NOMO-1 treated with DMSO at 0.1 percent for 48 hours (cell line): ENCODE data around the gene NKAIN4.
"Not testable (repeated sequence)": the region's sequence is repeated elsewhere in the genome, so short reads cannot be mapped to it uniquely, and the experiment has no call there.

Experiments used
- DNase-seq: peaks from one replicate; lab custom pipeline; 2025; ENCODE audit not compliant: unreplicated experiment; lab: John Stamatoyannopoulos, UW

NKAIN4 gene

GRCh38 chr20:63238514-63239125, 15.6 kb downstream of the NKAIN4 start:
- DNase-seq: no peak

DNA sequence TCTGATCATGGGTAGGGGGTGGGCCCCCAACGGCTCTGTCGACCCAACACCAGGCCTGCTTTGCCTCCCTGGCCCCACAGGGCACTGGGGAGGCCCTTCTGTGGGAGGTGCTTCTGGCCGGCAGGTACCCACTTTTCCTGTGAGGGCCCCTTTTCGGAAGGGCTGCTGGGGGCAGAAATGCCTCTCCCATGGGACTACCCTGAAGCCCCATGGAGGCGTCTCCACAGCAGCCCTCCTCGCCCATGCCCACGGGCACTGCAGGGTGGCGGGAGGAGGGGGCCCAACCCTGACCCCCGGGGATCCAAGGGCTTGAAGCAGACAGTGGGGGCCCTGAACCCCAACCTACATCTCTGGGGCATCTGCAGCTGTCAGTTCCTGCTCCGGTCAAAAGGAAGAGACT, 16.2 kb downstream of the NKAIN4 start:
- no peak for DNase-seq

DNA sequence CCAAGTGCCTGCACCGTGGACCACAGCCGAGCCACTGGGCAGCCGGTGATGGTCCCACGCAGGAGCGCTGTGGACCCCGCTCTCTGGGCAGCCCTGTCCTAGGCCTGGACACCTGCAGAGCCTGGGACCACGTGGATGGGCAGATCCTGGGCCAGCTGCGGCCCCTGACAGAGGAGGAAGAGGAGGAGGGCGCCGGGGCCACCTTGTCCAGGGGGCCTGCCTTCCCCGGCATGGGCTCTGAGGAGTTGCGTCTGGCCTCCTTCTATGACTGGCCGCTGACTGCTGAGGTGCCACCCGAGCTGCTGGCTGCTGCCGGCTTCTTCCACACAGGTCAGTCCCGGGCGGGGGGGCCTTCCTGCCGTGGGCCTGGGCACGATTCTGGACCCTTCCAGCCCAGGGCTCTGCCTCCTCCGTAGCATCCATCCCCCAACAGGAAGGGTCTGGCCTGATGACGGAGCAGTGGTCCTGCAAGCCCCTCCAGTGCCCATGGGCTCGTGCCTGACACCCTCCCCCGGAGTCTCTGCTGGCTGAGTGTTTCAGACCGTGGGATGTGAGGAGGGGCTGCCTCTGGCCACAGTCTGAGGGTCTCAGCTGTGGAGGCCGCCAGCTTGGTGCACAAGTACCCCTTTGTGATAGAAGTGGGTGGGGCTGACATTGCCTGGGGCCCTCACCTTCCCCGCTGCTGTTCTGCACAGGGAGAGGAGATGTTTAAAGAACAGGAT, 18.0 kb downstream of the NKAIN4 start:
- no peak for DNase-seq

DNA sequence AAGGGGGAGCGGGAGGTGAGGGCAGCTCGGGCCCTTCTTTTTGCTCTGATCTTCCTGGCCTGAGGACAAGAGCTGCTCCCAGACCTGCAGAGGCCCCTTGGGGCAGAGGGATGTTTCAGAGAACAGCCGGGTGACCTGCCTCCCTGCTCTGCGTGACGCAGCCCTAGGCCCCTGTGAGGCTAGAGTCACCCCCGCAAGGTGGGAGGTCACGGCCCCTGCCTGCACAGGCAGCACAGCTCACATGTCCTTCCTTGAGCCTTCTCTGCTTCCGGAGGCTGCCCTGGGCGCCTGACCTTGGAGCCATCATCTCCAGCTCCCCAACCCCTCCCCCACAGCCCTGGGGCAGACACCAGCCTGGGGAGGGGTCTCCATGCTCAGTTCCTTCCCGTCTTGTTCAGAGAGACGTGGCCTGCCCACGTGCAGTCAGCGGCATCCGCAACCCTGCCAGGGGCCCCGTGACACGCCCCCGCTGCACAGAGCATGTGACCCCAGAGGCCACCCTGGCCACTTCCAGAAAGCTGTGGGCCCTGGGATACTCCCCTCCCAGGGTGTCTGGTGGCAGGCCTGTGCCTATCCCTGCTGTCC, 18.8 kb downstream of the NKAIN4 start, which contains the start of gene BIRC7:
Gene BIRC7 (plus strand): TSS at position 507 of the 585 bp plus-strand sequence. CDS start 192 bp downstream, outside the sequence.
- DNase-seq: peak; percentile 10

DNA sequence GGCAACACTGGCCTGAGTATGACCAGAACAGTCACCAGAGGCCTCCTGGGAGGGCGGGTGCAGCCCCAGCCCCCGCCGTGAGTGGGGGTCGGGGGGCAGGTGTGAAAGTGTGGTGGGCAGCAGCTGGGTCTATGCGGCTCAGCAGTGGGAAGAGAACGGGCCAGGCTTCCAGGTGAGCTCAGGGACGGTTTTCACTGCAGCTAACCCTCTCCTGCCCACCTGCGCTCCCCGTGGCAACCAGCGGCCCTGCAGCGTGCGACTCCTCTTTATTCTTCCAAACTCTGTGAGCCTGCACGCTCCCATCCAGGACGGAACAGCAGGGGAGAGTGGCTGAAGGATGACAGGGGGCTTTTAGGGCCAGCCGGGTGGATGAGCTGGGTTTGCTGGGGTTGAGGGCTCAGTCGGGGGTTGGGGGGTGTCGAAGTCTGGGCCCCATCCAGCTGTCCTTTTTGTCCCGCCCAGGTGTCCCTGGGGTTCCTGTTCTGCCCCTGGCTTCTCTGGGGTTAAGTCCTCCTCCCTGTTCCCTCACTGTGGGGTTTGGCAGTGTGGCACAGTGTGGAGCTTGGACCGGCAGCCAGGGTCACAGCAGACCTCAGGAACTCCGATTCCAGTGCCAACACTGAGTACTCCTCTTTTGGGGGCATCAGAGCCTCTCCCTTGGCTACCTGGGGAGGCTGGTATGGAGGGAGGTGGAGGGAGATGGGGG, 19.4 kb downstream of the NKAIN4 start:
- no peak for DNase-seq

GRCh38 chr20:63233924-63234323, 20.3 kb downstream of the NKAIN4 start:
- no peak for DNase-seq

DNA sequence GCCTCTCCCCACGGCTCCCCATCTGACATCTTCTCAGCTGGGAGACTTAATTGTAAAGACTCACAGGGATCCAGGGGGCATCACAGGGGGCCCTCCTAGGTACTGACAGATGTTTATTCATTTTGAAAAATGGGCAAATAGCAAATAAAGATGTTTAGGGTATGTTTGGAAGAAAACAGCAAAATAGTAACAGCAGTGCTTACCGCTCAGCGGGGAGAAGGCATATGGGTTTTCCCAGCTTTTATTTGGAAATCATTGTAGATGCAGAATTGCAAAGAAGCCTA, 21.3 kb downstream of the NKAIN4 start:
- no peak for DNase-seq

DNA sequence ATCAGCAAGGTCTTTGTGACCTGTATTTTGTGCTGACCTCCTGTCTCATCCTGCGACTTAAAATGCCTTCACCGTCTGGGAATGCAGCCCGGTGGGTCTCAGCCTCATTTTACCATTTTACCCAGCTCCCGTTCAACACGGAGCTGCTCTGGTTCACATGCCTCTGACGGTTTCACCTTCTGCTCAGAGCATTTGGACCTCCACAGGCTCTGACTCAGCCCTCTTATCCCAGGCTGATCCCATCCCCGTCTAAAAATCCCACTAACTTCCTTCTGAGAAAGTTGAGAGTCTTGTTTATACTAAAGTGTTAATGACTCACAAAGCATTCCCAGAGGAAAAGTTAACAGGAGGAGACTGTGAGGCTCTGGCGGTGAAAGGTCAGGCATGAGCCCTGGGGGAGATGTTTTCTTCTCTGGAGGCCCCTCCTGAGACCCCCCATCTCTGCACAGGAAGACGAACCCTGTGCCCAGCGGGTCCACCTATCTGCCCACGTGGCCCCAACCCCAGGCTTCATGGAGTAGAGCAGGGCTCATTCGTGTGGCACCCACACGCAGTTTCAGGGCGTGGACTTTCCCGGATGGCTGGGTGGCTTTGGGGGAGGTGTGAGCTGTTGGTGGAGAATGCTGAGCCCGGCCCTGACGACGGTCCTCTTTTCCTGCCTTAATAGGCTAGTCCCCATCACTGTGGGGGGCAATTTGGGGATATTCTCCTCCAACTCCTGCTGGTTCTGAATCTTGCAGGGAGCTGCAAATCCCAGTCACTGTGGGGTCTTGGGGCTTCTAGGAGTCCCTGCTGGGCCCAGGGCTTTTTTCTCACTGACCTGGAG, 21.8 kb downstream of the NKAIN4 start:
- DNase-seq: no peak

DNA sequence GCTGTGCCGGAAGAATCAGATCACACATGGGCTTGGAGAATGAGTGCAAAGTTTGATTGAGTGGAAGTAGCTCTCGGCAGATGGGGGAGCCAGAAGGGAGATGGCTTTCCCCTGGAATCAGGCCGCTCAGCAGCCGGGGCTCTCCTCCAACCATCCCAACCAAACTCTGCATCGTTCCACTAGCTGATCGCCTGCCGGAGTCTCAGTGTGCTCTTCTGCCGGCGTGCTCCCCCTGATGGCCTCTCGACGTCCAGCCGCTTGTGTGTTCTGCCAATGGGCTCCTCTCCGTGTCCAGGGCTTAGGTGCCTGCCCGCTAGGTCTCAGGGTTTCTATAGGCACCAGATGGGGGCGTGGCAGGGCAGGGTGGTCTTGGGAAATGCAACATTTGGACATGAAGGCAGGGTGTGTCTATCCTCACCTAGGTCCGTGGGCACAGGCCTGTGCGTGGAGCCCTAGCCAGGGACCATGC, 23.4 kb downstream of the NKAIN4 start:
- no peak for DNase-seq

DNA sequence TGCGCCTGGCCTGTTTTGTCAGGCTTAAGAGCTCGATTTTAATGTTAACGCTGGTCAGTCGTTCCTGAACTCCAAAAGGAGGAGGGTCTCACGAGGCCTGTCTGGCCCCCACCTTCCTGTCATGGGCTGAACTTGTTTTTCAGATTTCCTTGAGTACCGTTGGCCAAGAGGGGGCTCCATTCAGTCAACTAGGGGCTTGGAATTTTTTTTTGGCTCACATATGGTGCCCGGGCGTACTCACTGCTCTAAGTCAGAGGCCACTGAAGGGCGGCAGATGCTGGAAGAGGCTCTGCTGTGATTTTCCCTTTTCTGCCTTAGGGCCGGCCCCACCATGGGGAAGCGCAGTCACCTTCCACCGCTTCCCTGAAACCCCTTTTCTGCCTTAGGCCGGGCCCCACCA, 25.5 kb downstream of the NKAIN4 start:
- DNase-seq: no peak

DNA sequence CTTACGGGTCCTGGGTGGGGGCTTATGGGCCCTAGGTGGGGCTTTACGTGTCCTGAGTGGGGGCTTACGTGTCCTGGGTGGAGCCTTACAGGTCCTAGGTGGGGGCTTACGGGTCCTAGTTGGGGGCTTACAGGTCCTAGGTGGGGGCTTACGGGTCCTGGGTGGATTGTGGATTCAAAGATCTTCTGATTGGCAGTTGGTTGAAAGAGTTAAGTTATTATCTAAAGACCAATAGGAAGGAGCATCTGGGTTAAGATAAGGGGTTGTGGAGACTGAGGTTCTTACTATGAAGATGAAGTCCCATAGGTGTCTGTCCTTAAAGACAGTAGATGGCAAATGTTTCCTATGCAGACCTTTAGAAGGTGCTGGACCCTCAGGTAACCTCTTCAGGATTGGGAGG, 27.0 kb downstream of the NKAIN4 start:
- DNase-seq: no peak

- DNase-seq: no peak
Observed at GRCh38 chr20:63226042-63226943, 28.0 kb downstream of the NKAIN4 start.

DNA sequence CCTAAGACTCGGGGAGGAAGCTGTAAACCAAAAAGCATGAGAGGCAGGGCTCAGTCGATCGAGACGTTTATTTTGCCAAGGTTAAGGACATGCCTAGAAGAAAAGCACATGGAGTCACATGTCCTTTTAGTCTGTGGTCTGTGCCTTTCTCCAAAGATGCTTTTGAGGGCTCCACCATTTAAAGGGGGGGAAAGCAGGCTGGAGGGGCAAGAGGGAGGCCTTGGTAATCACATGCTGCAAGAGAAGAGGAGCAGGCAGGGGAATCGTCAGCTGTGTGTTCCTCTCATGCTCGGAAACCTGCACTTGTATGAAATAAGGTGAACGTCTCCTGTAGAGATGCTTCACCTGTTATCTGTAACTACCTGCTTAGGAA, 29.2 kb downstream of the NKAIN4 start:
- no peak for DNase-seq

- DNase-seq: no peak
Observed at GRCh38 chr20:63224412-63225081, 29.7 kb downstream of the NKAIN4 start.

DNA sequence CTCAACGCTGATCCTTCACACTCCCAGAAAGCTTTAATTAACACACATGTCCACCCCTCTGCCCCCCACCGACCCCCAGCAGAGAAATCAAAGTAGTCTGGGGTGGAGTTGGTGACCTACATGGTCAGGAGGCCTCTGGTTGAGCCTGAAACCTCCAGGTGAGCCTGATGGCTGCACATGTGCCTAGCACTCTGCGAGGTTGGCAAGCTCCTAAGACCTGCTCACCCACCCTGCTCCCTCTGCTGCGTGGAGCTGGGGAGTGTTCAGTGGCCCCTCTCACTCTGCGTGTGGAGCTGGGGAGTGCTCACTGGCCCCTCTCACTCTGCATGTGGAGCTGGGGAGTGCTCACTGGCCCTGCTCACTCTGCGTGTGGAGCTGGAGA, 30.4 kb downstream of the NKAIN4 start:
- DNase-seq: no peak

- DNase-seq: peak; percentile 29
Observed at GRCh38 chr20:63223121-63223825, 31.0 kb downstream of the NKAIN4 start.

DNA sequence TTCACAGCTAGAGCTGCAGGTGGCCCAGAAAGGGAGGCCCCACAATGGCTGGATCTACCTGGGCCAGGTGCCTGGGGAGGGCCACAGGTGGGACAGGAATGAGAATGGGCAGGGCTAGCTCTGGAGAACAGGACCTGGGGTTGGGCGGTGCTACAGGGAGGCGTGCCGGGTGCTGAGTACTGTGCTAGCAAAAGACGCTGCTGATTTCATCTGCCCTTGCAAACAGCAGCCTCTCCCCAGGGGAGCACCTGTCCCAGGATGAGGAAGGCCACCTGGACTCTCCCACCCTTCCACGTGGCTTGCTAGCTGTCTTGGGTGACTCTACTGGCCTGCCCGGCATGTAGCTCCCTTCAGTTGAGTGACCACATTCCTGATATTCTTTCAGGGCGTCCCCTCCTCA, 31.7 kb downstream of the NKAIN4 start:
- no peak for DNase-seq

DNA sequence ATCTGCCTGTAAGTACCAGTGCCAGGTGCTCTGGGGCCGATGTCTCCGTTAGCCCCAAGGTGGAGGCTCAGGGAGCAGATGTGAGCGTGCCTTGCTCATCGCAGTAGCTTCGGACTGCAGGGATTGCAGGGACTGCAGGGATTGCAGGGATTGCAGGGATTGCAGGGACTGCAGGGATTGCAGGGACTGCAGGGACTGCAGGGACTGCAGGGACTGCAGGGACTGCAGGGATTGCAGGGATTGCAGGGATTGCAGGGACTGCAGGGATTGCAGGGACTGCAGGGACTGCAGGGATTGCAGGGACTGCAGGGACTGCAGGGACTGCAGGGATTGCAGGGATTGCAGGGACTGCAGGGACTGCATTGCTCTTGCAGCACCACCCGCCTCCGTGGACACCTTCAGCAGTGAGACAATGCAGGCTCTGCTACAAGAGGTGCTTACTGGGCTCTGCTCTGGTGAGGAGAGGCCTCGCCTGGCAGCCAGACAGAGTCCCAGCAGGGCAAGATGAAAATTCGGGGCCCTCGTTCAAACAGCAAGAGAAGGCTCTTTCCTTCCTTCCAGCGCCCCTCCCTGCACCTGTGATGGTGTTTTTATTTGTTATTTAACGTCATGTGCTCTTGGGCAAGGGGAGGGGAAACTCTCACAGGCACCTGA, 32.7 kb downstream of the NKAIN4 start:
- not testable (repeated sequence) for DNase-seq
